GM21786 (cell line): ENCODE data around the gene KRTAP20-2.

Experiments
- ATAC-seq: cut with Tn5 transposase; IDR thresholded peaks from one replicate; pipeline ENCODE4 v1.9.1; 2021; ENCODE audit not compliant: unreplicated experiment

The KRTAP20-2 gene

DNA sequence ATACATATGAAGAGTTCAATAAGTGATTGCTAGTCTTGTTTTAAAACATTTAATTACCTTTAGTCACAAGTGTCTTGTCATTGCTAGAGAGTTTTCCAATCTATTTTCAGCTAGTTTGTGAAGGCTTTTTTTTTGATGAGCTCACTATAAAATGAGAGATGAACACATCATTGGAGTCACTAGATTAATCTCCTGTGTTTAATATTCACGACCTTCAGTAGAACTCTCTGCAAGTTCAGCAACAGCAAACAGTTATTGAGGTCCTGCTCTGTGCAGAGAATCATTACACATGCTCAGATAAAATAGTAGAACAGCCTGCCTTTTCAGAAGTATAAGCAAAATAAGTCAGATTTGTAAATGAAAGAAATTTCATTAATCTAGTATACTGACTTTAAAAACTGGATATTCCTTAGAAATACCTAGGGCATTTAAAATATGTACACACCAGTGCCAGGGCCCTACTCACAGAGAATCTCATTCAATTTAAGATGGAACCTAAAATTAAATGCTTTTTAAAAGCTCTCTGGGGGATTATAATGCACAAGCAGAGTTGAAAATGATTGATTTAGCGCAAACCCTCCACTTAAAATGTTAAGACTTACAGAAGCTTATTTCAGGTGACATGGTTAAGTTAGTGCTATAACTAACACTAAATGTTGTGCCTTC is 38.1 kb downstream of the KRTAP20-2 start:
- ATAC-seq, result no peak

DNA sequence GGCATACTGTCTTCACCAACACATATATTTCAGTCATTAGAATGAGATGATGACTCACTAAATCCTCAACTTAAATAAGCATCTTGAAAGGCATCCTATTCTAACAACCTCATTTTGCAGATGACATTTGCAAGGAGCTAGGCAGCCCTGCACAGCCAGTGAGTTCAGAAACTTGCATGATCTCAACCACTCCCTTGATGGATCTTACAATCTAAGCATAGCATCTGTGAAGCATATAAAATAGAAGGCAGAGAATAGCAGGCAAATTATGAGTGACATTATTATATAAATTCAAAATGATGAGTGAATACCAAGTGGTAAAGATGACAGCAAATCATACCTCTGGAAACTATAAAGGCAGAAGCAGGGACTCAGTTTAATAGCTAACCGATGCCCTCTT is 39.3 kb downstream of the KRTAP20-2 start:
- ATAC-seq, result no peak

DNA sequence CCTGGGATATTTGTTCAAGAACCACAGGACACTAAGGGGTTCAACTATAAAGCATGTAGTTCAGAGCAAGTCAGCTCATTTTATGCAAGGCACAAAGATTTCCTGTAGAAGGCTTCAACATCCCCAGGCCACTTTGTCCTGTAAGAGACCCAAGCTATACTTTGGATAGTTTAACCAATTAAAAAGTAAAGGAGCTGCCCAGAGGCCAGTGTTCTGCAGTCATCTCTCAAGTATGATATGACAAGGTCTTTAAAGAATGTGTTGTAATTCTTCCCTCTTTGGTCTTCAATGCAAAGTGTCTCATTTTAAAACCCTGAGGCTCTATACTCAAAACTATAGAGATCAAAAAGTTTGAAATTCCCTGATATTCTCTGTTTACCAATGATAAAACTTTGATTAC is 41.7 kb downstream of the KRTAP20-2 start:
- ATAC-seq, result no peak

DNA sequence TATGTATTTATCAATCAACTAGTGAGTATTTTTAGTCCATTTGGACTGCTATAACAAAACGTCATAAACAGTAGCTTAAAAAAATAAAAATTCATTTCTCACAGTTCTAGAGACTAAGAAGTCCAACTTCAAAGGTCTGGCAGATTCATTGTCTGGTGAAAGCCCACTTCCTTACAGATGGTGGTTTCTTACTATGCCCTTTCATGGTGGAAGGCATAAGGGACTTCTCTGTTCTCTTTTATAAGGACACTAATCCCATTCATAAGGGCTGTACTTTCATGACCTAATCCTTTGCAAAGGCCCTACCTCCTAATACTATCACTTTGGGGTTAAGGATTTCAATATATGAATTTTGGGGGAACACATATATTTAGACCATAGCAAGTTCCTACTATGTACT is 45.6 kb downstream of the KRTAP20-2 start:
- no peak for ATAC-seq

DNA sequence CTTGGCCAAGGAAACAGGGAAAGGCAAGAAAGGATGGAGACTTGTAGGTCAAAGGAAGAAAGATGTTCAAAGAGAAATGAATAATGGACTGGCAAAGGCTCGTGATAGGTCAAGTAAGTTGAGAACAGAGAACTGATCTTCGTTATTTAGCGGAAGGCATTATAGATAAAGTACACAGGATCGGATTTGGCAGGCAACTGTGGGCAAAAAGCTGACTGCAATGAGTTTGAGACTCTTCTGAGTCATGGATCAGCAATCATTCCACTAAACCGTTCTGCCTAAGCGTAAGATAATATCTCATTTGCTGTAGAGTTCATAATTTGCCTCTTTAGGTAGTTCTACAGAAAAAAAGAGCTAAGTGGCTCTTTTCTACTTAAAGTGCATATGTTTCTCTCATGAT is 49.5 kb downstream of the KRTAP20-2 start:
- no peak for ATAC-seq
